H9 (cell line): Measurements from ENCODE around the gene RNF181. TPM values are rescaled to one million over a fixed set of nuclear protein-coding genes. Genes with fewer than 3 reads are reported as not detected.

ENCODE experiments used
- DNase-seq: peaks from one replicate; pipeline ENCODE4 v3.0.0-alpha.2; 2017
- H2AFZ ChIP-seq: one replicate; pipeline ENCODE4 v1.6.1; 2013; ENCODE audit warnings: mild to moderate bottlenecking, low read length, control low read depth, moderate library complexity
- H2AK5ac ChIP-seq: 2 replicates; pipeline ENCODE4 v1.6.1; 2013; ENCODE audit warnings: low read length, control low read depth, mixed read lengths; ENCODE audit not compliant: insufficient read length
- H2BK120ac ChIP-seq: one replicate; pipeline ENCODE4 v1.6.1; 2013; ENCODE audit warnings: low read depth, mild to moderate bottlenecking, low read length, control low read depth, inconsistent platforms; ENCODE audit not compliant: poor library complexity, severe bottlenecking
- H2BK12ac ChIP-seq: 2 replicates; pipeline ENCODE4 v1.6.1; 2013; ENCODE audit warnings: low read length, control low read depth, mixed read lengths, low read depth; ENCODE audit not compliant: insufficient read length
- H2BK15ac ChIP-seq: 2 replicates; pipeline ENCODE4 v1.6.1; 2013; ENCODE audit warnings: low read depth, low read length, control low read depth
- H2BK20ac ChIP-seq: one replicate; pipeline ENCODE4 v1.6.1; 2013; ENCODE audit warnings: low read depth, mild to moderate bottlenecking, low read length, control low read depth, inconsistent platforms; ENCODE audit not compliant: poor library complexity, severe bottlenecking
- H2BK5ac ChIP-seq: 2 replicates; pipeline ENCODE4 v1.6.1; 2013; ENCODE audit warnings: low read length, control low read depth, mixed read lengths; ENCODE audit not compliant: insufficient read length
- H3K14ac ChIP-seq: 2 replicates; pipeline ENCODE4 v1.6.1; 2013; ENCODE audit warnings: low read length, control low read depth; ENCODE audit not compliant: insufficient read depth
- H3K18ac ChIP-seq: 2 replicates; pipeline ENCODE4 v1.6.1; 2013; ENCODE audit warnings: low read depth, mild to moderate bottlenecking, mixed read lengths, low read length, control low read depth; ENCODE audit not compliant: insufficient read length
- H3K23ac ChIP-seq: 2 replicates; pipeline ENCODE4 v1.6.1; 2013; ENCODE audit warnings: low read length, control low read depth, mixed read lengths, low read depth; ENCODE audit not compliant: insufficient read length
- H3K23me2 ChIP-seq: 2 replicates; pipeline ENCODE4 v1.6.1; 2013; ENCODE audit warnings: low read depth, mild to moderate bottlenecking, mixed read lengths, low read length, control low read depth; ENCODE audit not compliant: insufficient read length, poor library complexity, severe bottlenecking
- H3K27ac ChIP-seq: 2 replicates; pipeline ENCODE4 v1.5.1; 2013; ENCODE audit warnings: low read length, control low read depth, mixed read lengths, low read depth; ENCODE audit not compliant: insufficient read length
- H3K27me3 ChIP-seq: 2 replicates; pipeline ENCODE4 v1.6.1; 2013; ENCODE audit warnings: low read length, control low read depth, inconsistent platforms; ENCODE audit not compliant: insufficient read depth
- H3K4ac ChIP-seq: 2 replicates; pipeline ENCODE4 v1.6.1; 2013; ENCODE audit warnings: low read depth, mild to moderate bottlenecking, control low read depth, inconsistent platforms, low read length, moderate library complexity
- H3K4me1 ChIP-seq: 2 replicates; pipeline ENCODE4 v1.6.1; 2013; ENCODE audit warnings: low read length, control low read depth, inconsistent platforms; ENCODE audit not compliant: insufficient read depth
- H3K4me2 ChIP-seq: 2 replicates; pipeline ENCODE4 v1.6.1; 2013; ENCODE audit warnings: low read length, control low read depth, mixed read lengths; ENCODE audit not compliant: insufficient read length, insufficient read depth
- H3K56ac ChIP-seq: 2 replicates; pipeline ENCODE4 v1.6.1; 2013; ENCODE audit warnings: low read depth, mild to moderate bottlenecking, mixed read lengths, low read length, control low read depth; ENCODE audit not compliant: insufficient read length
- H3K79me1 ChIP-seq: 2 replicates; pipeline ENCODE4 v1.6.1; 2013; ENCODE audit warnings: low read depth, mild to moderate bottlenecking, moderate library complexity, low read length, control low read depth, inconsistent platforms; ENCODE audit not compliant: insufficient read depth, poor library complexity, severe bottlenecking
- H3K79me2 ChIP-seq: 2 replicates; pipeline ENCODE4 v1.6.1; 2013; ENCODE audit warnings: low read length, control low read depth, inconsistent platforms; ENCODE audit not compliant: insufficient read depth
- H3K9ac ChIP-seq: 2 replicates; pipeline ENCODE4 v1.6.1; 2013; ENCODE audit warnings: low read length, control low read depth, mixed read lengths; ENCODE audit not compliant: insufficient read length; ENCODE audit errors: extremely low read depth
- H3K9me3 ChIP-seq: one replicate; pipeline ENCODE4 v1.6.1; 2013; ENCODE audit warnings: low read depth, low read length, inconsistent platforms; ENCODE audit not compliant: control insufficient read depth
- H3T11ph ChIP-seq: one replicate; pipeline ENCODE4 v1.6.1; 2013; ENCODE audit warnings: mild to moderate bottlenecking, low read length, control low read depth, inconsistent platforms
- H4K20me1 ChIP-seq: one replicate; pipeline ENCODE4 v1.6.1; 2013; ENCODE audit not compliant: control insufficient read depth, insufficient read length, insufficient read depth
- H4K5ac ChIP-seq: 2 replicates; pipeline ENCODE4 v1.6.1; 2013; ENCODE audit warnings: low read depth, mild to moderate bottlenecking, mixed read lengths, low read length, control low read depth; ENCODE audit not compliant: insufficient read length
- H4K8ac ChIP-seq: replicated peaks from 2 replicates; pipeline ENCODE4 v1.6.1; 2013; ENCODE audit warnings: low read length, control low read depth, mixed read lengths, low read depth; ENCODE audit not compliant: insufficient read length
- H4K91ac ChIP-seq: 2 replicates; pipeline ENCODE4 v1.6.1; 2013; ENCODE audit warnings: low read depth, mild to moderate bottlenecking, moderate library complexity, mixed read lengths, low read length, control low read depth; ENCODE audit not compliant: insufficient read length
- H3K27ac Mint-ChIP-seq, 3 experiments: 2 replicates in 2 of 3; 3 replicates in 1 of 3; pipeline ENCODE4 v1.8.0; 2020 to 2021; ENCODE audit warnings: mixed read lengths in 3 of 3, mild to moderate bottlenecking in 1 of 3, moderate library complexity in 1 of 3
- H3K27me3 Mint-ChIP-seq: 2 replicates; pipeline ENCODE4 v1.8.0; 2021; ENCODE audit warnings: low read depth, mild to moderate bottlenecking, moderate library complexity, mixed read lengths
- H3K36me3 Mint-ChIP-seq, 3 experiments: 2 replicates in 2 of 3; 3 replicates in 1 of 3; pipeline ENCODE4 v1.8.0; 2020 to 2021; ENCODE audit warnings: low read depth in 3 of 3, mixed read lengths in 3 of 3; ENCODE audit not compliant: insufficient read depth in 1 of 3
- H3K4me1 Mint-ChIP-seq, 2 experiments: 2 replicates each; pipeline ENCODE4 v1.8.0; 2020; ENCODE audit warnings: mixed read lengths in 2 of 2
- H3K4me3 Mint-ChIP-seq, 2 experiments: 2 replicates in 1 of 2; 3 replicates in 1 of 2; pipeline ENCODE4 v1.8.0; 2020 to 2021; ENCODE audit warnings: mild to moderate bottlenecking in 2 of 2, mixed read lengths in 2 of 2, moderate library complexity in 1 of 2
- H3K9me3 Mint-ChIP-seq, 2 experiments: 2 replicates in 1 of 2; 3 replicates in 1 of 2; pipeline ENCODE4 v1.8.0; 2020; ENCODE audit warnings: mild to moderate bottlenecking in 2 of 2, mixed read lengths in 2 of 2, moderate library complexity in 1 of 2
- WGBS: extraction: QIAGEN DNeasy Blood & Tissue Kit; methylation state at CpG from one replicate; pipeline ENCODE4 v1.1.7; 2013; ENCODE audit warnings: missing lambda C conversion rate, low lambda C conversion rate, mixed read lengths; ENCODE audit not compliant: insufficient read length; ENCODE audit errors: extremely low coverage; 5-methylcytosine and 5-hydroxymethylcytosine counted together
- total RNA-seq: library from RNA; stranded (reverse); gene quantifications from 2 replicates; pipeline ENCODE4 v1.2.1, GENCODE V29; 2021
- TF ChIP-seq, protein P1 (sequence below): fragments of 200-600 bp; sonication (generic); conservative IDR thresholded peaks from 3 replicates; pipeline ENCODE4 v1.8.0; 2021; ENCODE audit warnings: antibody characterized with exemption, mild to moderate bottlenecking

Gene RNF181
- total RNA-seq, 1 experiment from 2014 or later = 122 TPM

DNA sequence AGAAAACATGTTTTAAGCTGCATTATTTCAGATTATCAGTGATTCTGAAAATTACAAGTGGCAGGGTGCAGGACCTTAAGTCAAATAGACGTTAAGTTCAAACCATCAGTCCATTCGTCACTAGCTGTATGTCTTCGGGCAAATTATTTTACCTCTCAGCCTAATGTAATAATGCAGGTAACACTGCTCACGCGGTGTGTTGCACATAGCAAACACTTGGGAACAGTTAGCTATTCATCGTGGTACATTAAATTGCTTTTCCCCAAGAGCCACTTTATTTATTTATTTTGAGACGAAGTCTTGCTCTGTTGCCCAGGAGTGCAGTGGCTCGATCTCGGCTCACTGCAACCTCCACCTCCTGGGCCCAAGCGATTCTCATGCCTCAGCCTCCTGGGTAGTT lies 46.5 kb upstream of the RNF181 start:
- Mint-ChIP-seq H3K9me3 (no peaks in the 10 kb centered on the region), H3K27ac (no peak overlapping the region), H3K4me1 (peaks cover 2 to 10% of the 10 kb centered on the region in 2 experiments; a peak in 2 of 4 replicates), H3K27me3 (no peaks in the 10 kb centered on the region; the same call in 1 of the 2 replicates), H3K4me3 (no peak overlapping the region), H3K36me3 (peaks cover 19 to 71% (median 53%) of the 10 kb centered on the region in 3 experiments; a peak in 6 of 7 replicates)
- H2BK20ac ChIP-seq = no peak overlapping the region
- no peak overlapping the region for H2AK5ac ChIP-seq
- TF ChIP-seq, protein P1, sequence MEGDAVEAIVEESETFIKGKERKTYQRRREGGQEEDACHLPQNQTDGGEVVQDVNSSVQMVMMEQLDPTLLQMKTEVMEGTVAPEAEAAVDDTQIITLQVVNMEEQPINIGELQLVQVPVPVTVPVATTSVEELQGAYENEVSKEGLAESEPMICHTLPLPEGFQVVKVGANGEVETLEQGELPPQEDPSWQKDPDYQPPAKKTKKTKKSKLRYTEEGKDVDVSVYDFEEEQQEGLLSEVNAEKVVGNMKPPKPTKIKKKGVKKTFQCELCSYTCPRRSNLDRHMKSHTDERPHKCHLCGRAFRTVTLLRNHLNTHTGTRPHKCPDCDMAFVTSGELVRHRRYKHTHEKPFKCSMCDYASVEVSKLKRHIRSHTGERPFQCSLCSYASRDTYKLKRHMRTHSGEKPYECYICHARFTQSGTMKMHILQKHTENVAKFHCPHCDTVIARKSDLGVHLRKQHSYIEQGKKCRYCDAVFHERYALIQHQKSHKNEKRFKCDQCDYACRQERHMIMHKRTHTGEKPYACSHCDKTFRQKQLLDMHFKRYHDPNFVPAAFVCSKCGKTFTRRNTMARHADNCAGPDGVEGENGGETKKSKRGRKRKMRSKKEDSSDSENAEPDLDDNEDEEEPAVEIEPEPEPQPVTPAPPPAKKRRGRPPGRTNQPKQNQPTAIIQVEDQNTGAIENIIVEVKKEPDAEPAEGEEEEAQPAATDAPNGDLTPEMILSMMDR = no peak
- H3K4ac ChIP-seq = no peak overlapping the region
- H4K5ac ChIP-seq = no peak overlapping the region
- no peaks in the 10 kb centered on the region for H3K23me2 ChIP-seq
- no peak overlapping the region for H2BK120ac ChIP-seq
- no peaks in the 10 kb centered on the region for H3K9me3 ChIP-seq
- no peaks in the 10 kb centered on the region for H4K20me1 ChIP-seq
- no peak overlapping the region for H3K18ac ChIP-seq
- no peak overlapping the region for H2BK12ac ChIP-seq
- no peaks in the 10 kb centered on the region for H3K27me3 ChIP-seq
- H3K4me1 ChIP-seq = no peaks in the 10 kb centered on the region
- no peak for DNase-seq
- H3K4me2 ChIP-seq = no peak overlapping the region
- no peak overlapping the region for H3K9ac ChIP-seq
- no peak overlapping the region for H3K14ac ChIP-seq
- no peaks in the 10 kb centered on the region for H3K79me2 ChIP-seq
- no peak overlapping the region for H4K91ac ChIP-seq
- no peak overlapping the region for H3K56ac ChIP-seq
- no peak overlapping the region for H2BK15ac ChIP-seq
- H3T11ph ChIP-seq = no peak overlapping the region
- no peak overlapping the region for H4K8ac ChIP-seq
- H3K27ac ChIP-seq = no peak overlapping the region
- H3K79me1 ChIP-seq = no peaks in the 10 kb centered on the region
- H2BK5ac ChIP-seq = no peak overlapping the region
- WGBS = no CpG with 5 or more reads among the region's 10 CpGs
- no peak overlapping the region for H2AFZ ChIP-seq
- no peak overlapping the region for H3K23ac ChIP-seq
